ENCODE measurements around the gene OR2AG2. TPM values are rescaled to one million over a fixed set of nuclear protein-coding genes. Genes with fewer than 3 reads are reported as not detected.

The OR2AG2 gene
- total RNA-seq, 4 donors from 2014 or later, result not detected

- TF ChIP-seq CTCF (IDR thresholded peaks at IDR 0.05), result no peak
- ATAC-seq (ENCODE audit: low FRiP score) (no peak), DNase-seq (ENCODE audit: low spot score) (no peak)
Measured at GRCh38 chr11:6742260-6742659, 29.5 kb downstream of the OR2AG2 start.

GRCh38 chr11:6738590-6738989 is 33.2 kb downstream of the OR2AG2 start:
- no peak for ATAC-seq (ENCODE audit: low FRiP score)
- DNase-seq (ENCODE audit: low spot score), result no peak
- no peak for TF ChIP-seq CTCF (IDR thresholded peaks at IDR 0.05)

GRCh38 chr11:6737872-6738466 is 33.8 kb downstream of the OR2AG2 start:
- ATAC-seq (ENCODE audit: low FRiP score), result no peak
- no peak for DNase-seq (ENCODE audit: low spot score)
- no peak for TF ChIP-seq CTCF (IDR thresholded peaks at IDR 0.05)

- no peak for ATAC-seq (ENCODE audit: low FRiP score)
Measured at GRCh38 chr11:6736495-6737121, 35.2 kb downstream of the OR2AG2 start.

GRCh38 chr11:6735306-6735705 is 36.5 kb downstream of the OR2AG2 start:
- ATAC-seq (ENCODE audit: low FRiP score) (no peak), DNase-seq (ENCODE audit: low spot score) (no peak)
- TF ChIP-seq CTCF (IDR thresholded peaks at IDR 0.05), result no peak

More at GRCh38 chr11:6736495-6737121, 35.2 kb downstream of the OR2AG2 start:
- DNase-seq (ENCODE audit: low spot score), result no peak
- TF ChIP-seq CTCF (IDR thresholded peaks at IDR 0.05), result no peak

- DNase-seq (ENCODE audit: low spot score) (no peak), ATAC-seq (ENCODE audit: low FRiP score) (no peak)
- no peak for TF ChIP-seq CTCF (IDR thresholded peaks at IDR 0.05)
Measured at GRCh38 chr11:6734616-6735015, 37.2 kb downstream of the OR2AG2 start.
